Tibial nerve (tissue), 4 donors: Measurements from ENCODE around the gene GNAQ. TPM values are rescaled to one million over a fixed set of nuclear protein-coding genes. Genes with fewer than 3 reads are reported as not detected.

Experiments
- DNase-seq, 2 donors: peaks; one replicate each; pipeline ENCODE4 v3.0.0-alpha.2; 2019; ENCODE audit warnings: low spot score in 2 of 2
- H3K27ac ChIP-seq, 4 donors: fragments of 200-600 bp; sonication (generic) in 3 of 4; one replicate each; pipeline ENCODE4 v1.5.1; 2017 to 2019; ENCODE audit warnings: mild to moderate bottlenecking in 1 of 4
- H3K27me3 ChIP-seq, 2 donors: fragments of 200-600 bp; sonication (generic) in 1 of 2; one replicate each; pipeline versions ENCODE4 v1.5.1 to v1.6.0; 2017 to 2019
- H3K36me3 ChIP-seq, 3 donors: fragments of 200-600 bp; sonication (generic); one replicate each; pipeline ENCODE4 v1.5.1; 2018 to 2019
- H3K4me1 ChIP-seq, 4 donors: fragments of 200-600 bp; sonication (generic) in 3 of 4; one replicate each; pipeline ENCODE4 v1.5.1; 2017 to 2019
- H3K4me3 ChIP-seq, 4 donors: fragments of 200-600 bp; sonication (generic) in 3 of 4; one replicate each; pipeline ENCODE4 v1.5.1; 2017 to 2019; ENCODE audit warnings: mild to moderate bottlenecking in 1 of 4, moderate library complexity in 1 of 4
- H3K9me3 ChIP-seq, 4 donors: fragments of 200-600 bp; sonication (generic) in 3 of 4; one replicate each; pipeline ENCODE4 v1.5.1; 2017 to 2019
- EP300 ChIP-seq, 2 donors: sonication (generic); formaldehyde crosslinking; IDR thresholded peaks; one replicate each; pipeline ENCODE4 v1.6.1; 2017; ENCODE audit warnings: antibody characterized with exemption in 2 of 2, mild to moderate bottlenecking in 1 of 2
- POLR2A ChIP-seq, 2 donors: fragments of 450-650 bp; IDR thresholded peaks; one replicate each; pipeline ENCODE4 v1.6.1; 2017; ENCODE audit warnings: antibody characterized with exemption in 2 of 2, mild to moderate bottlenecking in 2 of 2, moderate library complexity in 2 of 2
- WGBS, 2 donors: methylation state at CpG; one replicate each; pipeline ENCODE4 v1.1.5; 2018; 5-methylcytosine and 5-hydroxymethylcytosine counted together
- total RNA-seq, 4 donors: library from RNA; depleted of rRNA; stranded (reverse); fragments of >200 nt; gene quantifications; one replicate each; pipeline ENCODE4 v1.1.0, GENCODE V29; 2016
- TF ChIP-seq, protein P1 (sequence below), 5 experiments: fragments of 200-600 bp in 3 of 5; fragments of 450-650 bp in 2 of 5; sonication (generic) in 3 of 5; IDR thresholded peaks; one replicate each; pipeline ENCODE4 v1.5.1; 2016 to 2019; ENCODE audit warnings: antibody characterized with exemption in 5 of 5, mild to moderate bottlenecking in 3 of 5, moderate library complexity in 2 of 5

GNAQ gene
- total RNA-seq, 4 donors from 2014 or later: 38.7 to 50.3 (median 41.6) TPM

DNA sequence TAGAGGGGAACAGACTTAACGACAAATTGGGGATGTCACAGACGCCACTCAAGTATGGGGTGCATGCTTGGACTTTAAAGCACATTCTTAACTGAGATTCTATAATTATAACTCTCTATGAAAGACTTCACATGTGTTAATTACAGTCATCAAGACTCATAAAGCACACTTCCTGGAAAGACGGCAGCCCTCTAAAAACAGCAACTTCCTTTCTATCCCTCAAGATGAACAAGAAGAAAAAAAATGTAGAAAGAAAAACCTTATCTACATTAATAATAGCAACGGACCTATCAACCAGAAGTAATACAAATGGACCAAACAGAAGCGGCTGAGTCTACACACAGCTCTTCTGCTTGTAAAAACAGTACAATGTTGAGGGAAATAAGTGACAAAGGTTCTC, 21.2 kb downstream of the GNAQ start:
- Histone ChIP-seq H3K9me3 (no peaks in the 10 kb centered on the region), H3K36me3 (no peaks in the 10 kb centered on the region), H3K4me3 (no peak overlapping the region), H3K27ac (peak overlapping the region in 2 of 4 donors; percentile 32 to 38), H3K4me1 (peaks cover 0 to 70% (median 21%) of the 10 kb centered on the region in 4 donors), H3K27me3 (no peaks in the 10 kb centered on the region)
- TF ChIP-seq EP300 (IDR thresholded peaks at IDR 0.05) (no peak), POLR2A (IDR thresholded peaks at IDR 0.05) (no peak)
- TF ChIP-seq, protein P1, sequence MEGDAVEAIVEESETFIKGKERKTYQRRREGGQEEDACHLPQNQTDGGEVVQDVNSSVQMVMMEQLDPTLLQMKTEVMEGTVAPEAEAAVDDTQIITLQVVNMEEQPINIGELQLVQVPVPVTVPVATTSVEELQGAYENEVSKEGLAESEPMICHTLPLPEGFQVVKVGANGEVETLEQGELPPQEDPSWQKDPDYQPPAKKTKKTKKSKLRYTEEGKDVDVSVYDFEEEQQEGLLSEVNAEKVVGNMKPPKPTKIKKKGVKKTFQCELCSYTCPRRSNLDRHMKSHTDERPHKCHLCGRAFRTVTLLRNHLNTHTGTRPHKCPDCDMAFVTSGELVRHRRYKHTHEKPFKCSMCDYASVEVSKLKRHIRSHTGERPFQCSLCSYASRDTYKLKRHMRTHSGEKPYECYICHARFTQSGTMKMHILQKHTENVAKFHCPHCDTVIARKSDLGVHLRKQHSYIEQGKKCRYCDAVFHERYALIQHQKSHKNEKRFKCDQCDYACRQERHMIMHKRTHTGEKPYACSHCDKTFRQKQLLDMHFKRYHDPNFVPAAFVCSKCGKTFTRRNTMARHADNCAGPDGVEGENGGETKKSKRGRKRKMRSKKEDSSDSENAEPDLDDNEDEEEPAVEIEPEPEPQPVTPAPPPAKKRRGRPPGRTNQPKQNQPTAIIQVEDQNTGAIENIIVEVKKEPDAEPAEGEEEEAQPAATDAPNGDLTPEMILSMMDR (IDR thresholded peaks at IDR 0.05): no peak
- DNase-seq: no peak
- 57 to 71% methylated on average over 5 of the region's 5 CpGs for WGBS, 2 donors

DNA sequence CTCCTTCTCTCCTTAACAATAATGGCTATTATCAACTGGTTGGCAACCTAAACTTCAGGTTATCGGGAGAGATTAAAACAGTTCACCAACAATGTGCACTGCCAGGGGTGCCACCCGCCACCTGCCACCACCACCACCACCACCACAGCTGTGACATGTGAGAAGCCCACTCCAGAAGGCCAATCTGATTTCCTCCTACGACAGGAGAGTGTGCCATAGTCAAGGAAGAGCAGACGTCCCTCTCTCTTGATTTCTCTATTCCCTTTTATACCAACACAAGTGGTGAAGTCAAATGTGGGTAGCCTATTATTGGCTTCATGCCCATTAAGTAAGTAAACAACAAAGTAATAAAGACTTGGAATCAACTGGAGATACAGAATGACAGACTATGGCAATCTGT, 22.4 kb downstream of the GNAQ start:
- 78 to 81% methylated on average over 4 of the region's 4 CpGs for WGBS, 2 donors
- no peak for DNase-seq
- no peak overlapping the region for H3K4me3 ChIP-seq
- no peaks in the 10 kb centered on the region for H3K9me3 ChIP-seq
- no peaks in the 10 kb centered on the region for H3K27me3 ChIP-seq
- TF ChIP-seq POLR2A (IDR thresholded peaks at IDR 0.05) (no peak), EP300 (IDR thresholded peaks at IDR 0.05) (no peak)
- TF ChIP-seq, protein P1 (IDR thresholded peaks at IDR 0.05): no peak
- peak overlapping the region in 1 of 4 donors; percentile 8 for H3K27ac ChIP-seq
- no peaks in the 10 kb centered on the region for H3K36me3 ChIP-seq
- peaks cover 0 to 81% (median 21%) of the 10 kb centered on the region in 4 donors for H3K4me1 ChIP-seq

DNA sequence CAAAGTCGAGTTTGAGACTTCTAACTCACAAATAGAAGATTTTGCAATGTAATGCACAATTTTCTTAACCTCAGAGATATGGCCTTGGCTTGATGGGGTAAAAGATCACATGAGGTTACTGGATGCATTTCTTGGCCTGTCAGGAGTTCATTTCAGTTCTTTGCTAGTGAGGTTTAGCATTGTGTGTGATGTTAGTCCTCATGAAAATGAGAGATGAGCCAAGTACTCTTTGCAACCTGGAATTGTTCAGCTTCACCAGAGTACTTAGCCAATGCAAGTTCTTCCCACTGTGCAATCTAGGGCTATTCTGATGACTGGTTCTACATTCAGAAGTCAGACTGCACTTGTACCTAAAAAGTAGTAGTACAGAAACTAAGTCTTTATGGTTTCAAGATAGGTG, 24.9 kb downstream of the GNAQ start:
- H3K36me3 ChIP-seq: no peaks in the 10 kb centered on the region
- no peaks in the 10 kb centered on the region for H3K9me3 ChIP-seq
- H3K4me3 ChIP-seq: no peak overlapping the region
- H3K4me1 ChIP-seq: peaks cover 0 to 88% (median 26%) of the 10 kb centered on the region in 4 donors
- no peaks in the 10 kb centered on the region for H3K27me3 ChIP-seq
- TF ChIP-seq POLR2A (IDR thresholded peaks at IDR 0.05) (no peak), EP300 (IDR thresholded peaks at IDR 0.05) (no peak)
- TF ChIP-seq, protein P1 (IDR thresholded peaks at IDR 0.05): no peak
- WGBS, 2 donors: 45 to 46% methylated on average over 1 of the region's 1 CpG
- H3K27ac ChIP-seq: no peak overlapping the region
- DNase-seq: no peak

DNA sequence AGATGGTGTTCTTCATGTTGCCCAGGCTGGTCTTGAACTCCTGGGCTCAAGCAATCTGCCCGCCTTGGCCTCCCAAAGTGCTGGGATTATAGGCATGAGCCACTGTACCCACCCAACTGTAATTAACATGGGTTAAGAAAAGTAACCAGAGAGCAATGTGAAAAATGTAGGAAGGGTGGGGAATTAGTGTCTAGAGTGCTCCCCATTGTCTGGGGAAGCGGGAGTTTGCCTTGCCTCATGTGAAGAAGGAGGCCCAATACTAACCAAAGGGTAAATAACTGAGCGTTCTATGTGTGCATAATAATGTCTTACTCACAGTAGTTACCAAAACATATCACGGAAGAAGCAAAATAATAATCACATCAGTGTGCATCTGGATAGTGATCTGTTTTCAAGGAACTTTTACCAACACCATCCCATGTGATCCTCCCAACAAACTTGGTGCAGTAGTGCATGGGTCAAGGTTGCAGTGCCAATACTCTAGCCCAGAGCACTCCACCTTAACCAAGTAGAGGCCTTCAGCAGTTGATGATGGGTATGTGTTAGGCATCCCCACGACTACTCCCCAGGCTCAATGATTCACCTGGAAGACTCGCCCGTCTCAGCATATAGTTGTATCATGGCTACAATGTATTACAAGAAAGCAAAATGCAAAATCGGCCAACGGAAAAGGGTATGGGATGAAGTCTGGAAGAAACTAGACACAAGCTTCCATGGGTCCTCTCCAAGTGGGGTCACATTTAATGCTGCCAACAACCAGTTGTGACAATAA, 26.2 kb downstream of the GNAQ start:
- H3K27ac ChIP-seq: no peak overlapping the region
- WGBS, 2 donors: 85 to 86% methylated on average over 9 of the region's 9 CpGs
- TF ChIP-seq EP300 (IDR thresholded peaks at IDR 0.05) (no peak), POLR2A (IDR thresholded peaks at IDR 0.05) (no peak)
- TF ChIP-seq, protein P1 (IDR thresholded peaks at IDR 0.05): no peak
- no peaks in the 10 kb centered on the region for H3K27me3 ChIP-seq
- H3K9me3 ChIP-seq: no peaks in the 10 kb centered on the region
- no peak for DNase-seq
- H3K4me1 ChIP-seq: peaks cover 0 to 88% (median 24%) of the 10 kb centered on the region in 4 donors
- no peak overlapping the region for H3K4me3 ChIP-seq
- H3K36me3 ChIP-seq: no peaks in the 10 kb centered on the region

DNA sequence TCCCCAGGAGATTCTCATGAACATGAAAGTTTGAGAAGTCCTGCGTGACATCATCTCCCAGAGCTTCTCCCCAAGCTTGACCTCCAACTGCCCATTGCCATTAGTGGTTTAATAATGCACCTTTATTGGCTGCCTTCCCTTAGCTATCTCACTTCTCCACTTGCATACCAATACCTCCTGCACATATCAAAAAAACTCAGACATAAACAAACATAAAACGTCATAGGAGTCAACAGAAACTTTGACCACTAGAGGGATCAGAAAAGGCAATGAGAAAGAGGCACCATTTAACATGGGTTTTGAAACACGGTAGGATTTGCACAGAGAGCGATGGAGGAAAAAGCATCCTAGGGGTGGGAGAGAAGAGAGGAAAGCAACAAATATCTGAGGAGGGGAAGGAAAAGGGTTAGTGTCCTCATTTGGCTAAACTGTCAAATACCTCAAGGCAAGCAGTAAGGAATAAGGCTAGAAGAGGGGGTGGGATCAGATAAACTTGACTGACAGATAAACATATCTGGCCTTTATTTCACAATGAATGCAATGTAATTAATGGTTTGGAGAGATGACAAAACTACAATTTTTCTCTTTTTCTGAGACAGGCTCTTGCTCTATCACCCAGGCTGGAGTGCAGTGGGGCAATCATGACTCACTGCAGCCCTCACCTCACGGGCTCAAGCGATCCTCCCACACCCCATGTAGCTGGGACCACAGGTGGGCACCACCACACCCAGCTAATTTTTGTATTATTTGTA, 27.0 kb downstream of the GNAQ start:
- H3K27me3 ChIP-seq: no peaks in the 10 kb centered on the region
- H3K36me3 ChIP-seq: no peaks in the 10 kb centered on the region
- H3K4me3 ChIP-seq: no peak overlapping the region
- WGBS, 2 donors: 79 to 83% methylated on average over 6 of the region's 6 CpGs
- H3K27ac ChIP-seq: no peak overlapping the region
- no peak for DNase-seq
- H3K4me1 ChIP-seq: peaks cover 0 to 88% (median 26%) of the 10 kb centered on the region in 4 donors
- no peaks in the 10 kb centered on the region for H3K9me3 ChIP-seq
- TF ChIP-seq, protein P1 (IDR thresholded peaks at IDR 0.05): no peak
- TF ChIP-seq EP300 (IDR thresholded peaks at IDR 0.05) (no peak), POLR2A (IDR thresholded peaks at IDR 0.05) (no peak)
